Measurements from ENCODE around the gene CNGB1.
"Not testable (repeated sequence)": the region's sequence is repeated elsewhere in the genome, so short reads cannot be mapped to it uniquely, and the experiment has no call there.

Gene CNGB1

GRCh38 chr16:57985204-57986181, 14.6 kb upstream of the CNGB1 start:
- peaks cover 0 to 11% (median 0%) of the 10 kb centered on the region in 5 experiments for H3K27me3 ChIP-seq (replicated peaks in 2 of 5; ENCODE audit: control insufficient read depth in 4 of 5, insufficient read depth in 5 of 5, low read length in 4 of 5)
- WGBS (ENCODE audit: insufficient coverage): 31% methylated on average over 40 of the region's 62 CpGs
- H3K36me3 ChIP-seq (ENCODE audit: control insufficient read depth in 4 of 4, insufficient read depth in 4 of 4, low read length in 3 of 4): no peaks in the 10 kb centered on the region
- H3K27ac ChIP-seq (ENCODE audit: insufficient read depth in 1 of 2, low read depth in 1 of 2, low read length in 2 of 2, poor library complexity in 1 of 2, severe bottlenecking in 2 of 2): no peak overlapping the region
- H3K4me1 ChIP-seq (ENCODE audit: control extremely low read depth in 1 of 4, control insufficient read depth in 4 of 4, insufficient read depth in 4 of 4, low read length in 3 of 4): peaks cover 0 to 17% (median 13%) of the 10 kb centered on the region in 4 experiments
- ChIA-PET CTCF (no interaction called here), POLR2A (no interaction called here)
- peak in 1 of 3 donors; percentile 74 for DNase-seq
- H3K4me3 ChIP-seq (ENCODE audit: control insufficient read depth in 1 of 7, extremely low read depth in 1 of 7, insufficient read depth in 4 of 7, low read depth in 2 of 7, low read length in 6 of 7): peak overlapping the region; percentile 27 to 82 (median 64)
- no peaks in the 10 kb centered on the region for H3K9me3 ChIP-seq (ENCODE audit: control extremely low read depth in 1 of 5, control insufficient read depth in 4 of 5, insufficient read depth in 2 of 5, low read depth in 1 of 5, low read length in 4 of 5)

- DNase-seq: peak; percentile 91 to 96 (median 96)
- Histone ChIP-seq H3K4me1 (ENCODE audit: control extremely low read depth in 1 of 4, control insufficient read depth in 4 of 4, insufficient read depth in 4 of 4, low read length in 3 of 4) (peaks cover 0 to 17% (median 13%) of the 10 kb centered on the region in 4 experiments), H3K27me3 (replicated peaks in 2 of 5; ENCODE audit: control insufficient read depth in 4 of 5, insufficient read depth in 5 of 5, low read length in 4 of 5) (peaks cover 0 to 11% (median 0%) of the 10 kb centered on the region in 5 experiments), H3K9me3 (ENCODE audit: control extremely low read depth in 1 of 5, control insufficient read depth in 4 of 5, insufficient read depth in 2 of 5, low read depth in 1 of 5, low read length in 4 of 5) (no peaks in the 10 kb centered on the region), H3K36me3 (ENCODE audit: control insufficient read depth in 4 of 4, insufficient read depth in 4 of 4, low read length in 3 of 4) (no peaks in the 10 kb centered on the region), H3K4me3 (ENCODE audit: control insufficient read depth in 1 of 7, extremely low read depth in 1 of 7, insufficient read depth in 4 of 7, low read depth in 2 of 7, low read length in 6 of 7) (peak overlapping the region; percentile 27 to 82 (median 64)), H3K27ac (ENCODE audit: insufficient read depth in 1 of 2, low read depth in 1 of 2, low read length in 2 of 2, poor library complexity in 1 of 2, severe bottlenecking in 2 of 2) (no peak overlapping the region)
- ChIA-PET POLR2A (no interaction called here), CTCF (no interaction called here)
- 5% methylated on average over 43 of the region's 64 CpGs for WGBS (ENCODE audit: insufficient coverage)
These were observed 13.7 kb upstream of the CNGB1 start for GRCh38 chr16:57984443-57985203.

DNA sequence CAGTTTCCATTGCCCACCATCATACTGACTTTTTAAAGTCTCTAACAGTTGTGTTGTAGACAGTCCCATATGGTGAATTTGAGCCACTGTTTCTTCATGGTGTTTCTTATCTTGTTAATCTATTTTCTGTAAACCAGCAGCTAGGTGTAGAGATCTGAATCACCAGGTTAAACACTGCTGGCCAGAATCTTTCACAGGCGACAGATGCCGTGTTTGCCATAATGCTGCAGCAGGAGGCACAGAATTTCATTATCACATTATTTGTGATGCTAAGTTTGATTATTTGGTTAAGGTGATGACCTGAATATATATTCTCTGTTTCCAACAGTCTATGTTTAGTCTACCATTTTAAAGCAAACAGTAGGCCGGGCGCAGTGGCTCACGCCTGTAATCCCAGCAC, 11.5 kb upstream of the CNGB1 start:
- H3K36me3 ChIP-seq (ENCODE audit: control insufficient read depth in 4 of 4, insufficient read depth in 4 of 4, low read length in 3 of 4): no peaks in the 10 kb centered on the region
- peaks cover 0 to 11% (median 0%) of the 10 kb centered on the region in 5 experiments for H3K27me3 ChIP-seq (replicated peaks in 2 of 5; ENCODE audit: control insufficient read depth in 4 of 5, insufficient read depth in 5 of 5, low read length in 4 of 5)
- ChIA-PET POLR2A (no interaction called here), CTCF (no interaction called here)
- no peak overlapping the region for H3K27ac ChIP-seq (ENCODE audit: insufficient read depth in 1 of 2, low read depth in 1 of 2, low read length in 2 of 2, poor library complexity in 1 of 2, severe bottlenecking in 2 of 2)
- no peak overlapping the region for H3K4me3 ChIP-seq (ENCODE audit: control insufficient read depth in 1 of 7, extremely low read depth in 1 of 7, insufficient read depth in 4 of 7, low read depth in 2 of 7, low read length in 6 of 7)
- no peaks in the 10 kb centered on the region for H3K9me3 ChIP-seq (ENCODE audit: control extremely low read depth in 1 of 5, control insufficient read depth in 4 of 5, insufficient read depth in 2 of 5, low read depth in 1 of 5, low read length in 4 of 5)
- peaks cover 0 to 15% (median 12%) of the 10 kb centered on the region in 4 experiments for H3K4me1 ChIP-seq (ENCODE audit: control extremely low read depth in 1 of 4, control insufficient read depth in 4 of 4, insufficient read depth in 4 of 4, low read length in 3 of 4)
- no CpG with 5 or more reads among the region's 5 CpGs for WGBS (ENCODE audit: insufficient coverage)
- no peak for DNase-seq

DNA sequence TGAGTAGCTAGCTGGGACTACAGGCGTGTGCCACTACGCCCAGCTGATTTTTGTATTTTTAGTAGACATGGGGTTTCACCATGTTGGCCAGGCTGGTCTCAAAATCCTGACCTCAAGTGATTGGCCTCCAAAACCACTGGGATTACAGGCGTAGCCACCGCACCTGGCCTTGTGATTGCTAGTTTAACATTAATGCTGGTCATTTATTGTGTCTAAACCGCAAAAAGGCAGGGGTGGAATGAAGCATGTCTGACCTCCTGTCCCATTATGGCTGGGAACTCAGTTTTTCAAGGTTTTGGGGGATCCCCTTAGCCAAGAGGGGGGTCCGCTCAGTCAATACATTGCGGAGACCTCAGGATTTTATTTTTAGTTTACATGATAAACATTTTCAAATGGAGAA, 10.7 kb upstream of the CNGB1 start:
- DNase-seq: no peak
- CTCF ChIA-PET: no interaction called here
- no peaks in the 10 kb centered on the region for H3K36me3 ChIP-seq (ENCODE audit: control insufficient read depth in 4 of 4, insufficient read depth in 4 of 4, low read length in 3 of 4)
- WGBS (ENCODE audit: insufficient coverage): 92% methylated on average over 5 of the region's 7 CpGs
- H3K27me3 ChIP-seq (replicated peaks in 2 of 5; ENCODE audit: control insufficient read depth in 4 of 5, insufficient read depth in 5 of 5, low read length in 4 of 5): peaks cover 0 to 7% (median 0%) of the 10 kb centered on the region in 5 experiments
- H3K4me3 ChIP-seq (ENCODE audit: control insufficient read depth in 1 of 7, extremely low read depth in 1 of 7, insufficient read depth in 4 of 7, low read depth in 2 of 7, low read length in 6 of 7): no peak overlapping the region
- H3K4me1 ChIP-seq (ENCODE audit: control extremely low read depth in 1 of 4, control insufficient read depth in 4 of 4, insufficient read depth in 4 of 4, low read length in 3 of 4): peaks cover 0 to 15% (median 12%) of the 10 kb centered on the region in 4 experiments
- H3K27ac ChIP-seq (ENCODE audit: insufficient read depth in 1 of 2, low read depth in 1 of 2, low read length in 2 of 2, poor library complexity in 1 of 2, severe bottlenecking in 2 of 2): no peak overlapping the region
- POLR2A ChIA-PET: no interaction called here
- no peaks in the 10 kb centered on the region for H3K9me3 ChIP-seq (ENCODE audit: control extremely low read depth in 1 of 5, control insufficient read depth in 4 of 5, insufficient read depth in 2 of 5, low read depth in 1 of 5, low read length in 4 of 5)

DNA sequence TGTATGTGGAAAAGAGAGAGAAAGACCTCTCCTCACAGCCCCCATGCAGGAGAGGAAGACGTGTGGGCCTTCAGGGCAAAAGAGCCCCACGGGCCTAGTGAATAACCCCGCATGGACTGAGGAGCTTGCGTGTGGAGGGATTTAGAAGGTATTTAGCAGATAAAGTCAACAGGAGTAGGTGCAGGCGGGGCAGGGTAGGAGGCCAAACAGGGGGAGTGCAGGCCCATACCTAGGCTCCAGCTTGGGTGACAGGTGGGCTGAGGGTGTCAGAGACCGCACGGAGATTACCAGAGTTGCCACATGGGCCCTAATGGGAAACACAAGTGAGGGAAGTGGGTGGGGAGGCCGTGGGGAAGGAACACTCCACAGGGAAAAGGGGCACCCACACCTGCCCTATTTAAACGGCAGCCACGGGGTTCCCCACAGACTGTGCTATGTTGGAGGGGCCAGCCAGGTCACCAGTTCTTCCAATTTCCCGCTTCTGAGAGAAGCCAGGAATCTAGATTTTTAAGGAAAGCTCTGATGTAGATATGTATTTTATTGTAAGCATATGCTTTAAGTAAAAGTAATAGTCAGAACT, 8.2 kb upstream of the CNGB1 start:
- DNase-seq: no peak
- Histone ChIP-seq H3K27ac (ENCODE audit: insufficient read depth in 1 of 2, low read depth in 1 of 2, low read length in 2 of 2, poor library complexity in 1 of 2, severe bottlenecking in 2 of 2) (no peak overlapping the region), H3K4me3 (ENCODE audit: control insufficient read depth in 1 of 7, extremely low read depth in 1 of 7, insufficient read depth in 4 of 7, low read depth in 2 of 7, low read length in 6 of 7) (no peak overlapping the region), H3K9me3 (ENCODE audit: control extremely low read depth in 1 of 5, control insufficient read depth in 4 of 5, insufficient read depth in 2 of 5, low read depth in 1 of 5, low read length in 4 of 5) (no peaks in the 10 kb centered on the region), H3K4me1 (ENCODE audit: control extremely low read depth in 1 of 4, control insufficient read depth in 4 of 4, insufficient read depth in 4 of 4, low read length in 3 of 4) (peaks cover 0 to under 1% (median under 1%) of the 10 kb centered on the region in 4 experiments), H3K36me3 (ENCODE audit: control insufficient read depth in 4 of 4, insufficient read depth in 4 of 4, low read length in 3 of 4) (no peaks in the 10 kb centered on the region), H3K27me3 (replicated peaks in 2 of 5; ENCODE audit: control insufficient read depth in 4 of 5, insufficient read depth in 5 of 5, low read length in 4 of 5) (peaks cover 0 to under 1% (median 0%) of the 10 kb centered on the region in 5 experiments)
- CTCF ChIA-PET: interaction anchor here (1.3 to 1.7 kb wide), 2 partner anchors 13 to 26 kb away, joined by 4 to 7 read pairs; no protein-coding TSS in a partner anchor
- POLR2A ChIA-PET: no interaction called here
- WGBS (ENCODE audit: insufficient coverage): 92% methylated on average over 8 of the region's 11 CpGs

DNA sequence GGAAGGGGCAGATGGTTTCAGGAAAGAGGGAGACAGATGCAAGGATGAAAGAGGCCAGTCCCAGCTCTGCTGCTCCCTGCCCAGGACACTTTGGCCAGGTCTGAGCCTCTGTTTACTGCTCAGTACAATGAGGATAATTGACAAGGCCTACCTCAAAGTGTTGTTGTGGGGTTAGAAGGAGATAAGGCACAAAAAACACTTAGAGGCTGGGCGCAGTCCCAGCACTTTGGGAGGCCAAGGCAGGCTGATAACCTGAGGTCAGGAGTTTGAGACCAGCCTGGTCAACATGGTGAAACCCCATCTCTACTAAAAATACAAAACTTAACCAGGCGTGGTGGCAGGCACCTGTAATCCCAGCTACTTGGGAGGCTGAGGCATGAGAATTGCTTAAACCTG, 7.1 kb upstream of the CNGB1 start:
- H3K36me3 ChIP-seq (ENCODE audit: control insufficient read depth in 4 of 4, insufficient read depth in 4 of 4, low read length in 3 of 4); DNase-seq; H3K9me3 ChIP-seq (ENCODE audit: control extremely low read depth in 1 of 5, control insufficient read depth in 4 of 5, insufficient read depth in 2 of 5, low read depth in 1 of 5, low read length in 4 of 5); H3K27ac ChIP-seq (ENCODE audit: insufficient read depth in 1 of 2, low read depth in 1 of 2, low read length in 2 of 2, poor library complexity in 1 of 2, severe bottlenecking in 2 of 2); H3K27me3 ChIP-seq (replicated peaks in 2 of 5; ENCODE audit: control insufficient read depth in 4 of 5, insufficient read depth in 5 of 5, low read length in 4 of 5); H3K4me1 ChIP-seq (ENCODE audit: control extremely low read depth in 1 of 4, control insufficient read depth in 4 of 4, insufficient read depth in 4 of 4, low read length in 3 of 4); H3K4me3 ChIP-seq (ENCODE audit: control insufficient read depth in 1 of 7, extremely low read depth in 1 of 7, insufficient read depth in 4 of 7, low read depth in 2 of 7, low read length in 6 of 7); POLR2A ChIA-PET: not testable (repeated sequence)
- CTCF ChIA-PET: interaction anchor here (1.0 to 1.9 kb wide), 4 partner anchors 12 to 78 kb away, joined by 3 to 7 read pairs (median 4); no protein-coding TSS in a partner anchor
- 100% methylated on average over 1 of the region's 2 CpGs for whole genome bisulfite sequencing (ENCODE audit: insufficient coverage)
